Measurements from ENCODE around the gene DPYD.

DPYD gene

DNA sequence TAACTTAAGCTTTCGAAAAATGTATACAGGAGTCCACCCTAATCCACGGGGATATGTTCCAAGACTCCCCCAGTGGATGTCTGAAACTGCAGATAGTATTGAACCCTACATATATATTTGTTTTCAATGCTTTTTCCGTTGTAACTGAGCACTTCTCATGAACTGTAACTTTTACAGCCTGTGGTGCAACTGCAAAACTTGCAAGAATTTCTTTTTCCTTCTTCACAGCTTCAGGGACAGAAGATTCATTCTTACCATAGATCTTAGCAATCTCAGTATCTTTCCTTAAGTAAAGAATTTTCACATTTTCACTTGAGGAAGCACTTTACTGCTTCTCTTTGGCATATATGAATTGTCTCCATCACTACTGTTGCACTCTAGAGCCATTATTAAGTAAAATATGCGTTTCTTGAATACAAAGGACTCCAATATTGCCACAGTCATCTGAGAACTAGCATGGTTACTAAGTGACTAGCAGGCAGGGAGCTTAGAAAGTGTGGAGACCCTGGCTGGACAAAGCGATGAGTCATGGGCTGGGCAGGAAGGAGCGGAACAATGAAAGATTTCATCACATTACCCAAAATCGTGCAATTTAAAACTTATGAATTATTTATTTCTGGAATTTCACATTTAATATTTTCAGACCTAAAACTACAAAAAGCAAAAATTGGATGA is 14.1 kb downstream of the DPYD start:
- DNase-seq, result peak; percentile 89

DNA sequence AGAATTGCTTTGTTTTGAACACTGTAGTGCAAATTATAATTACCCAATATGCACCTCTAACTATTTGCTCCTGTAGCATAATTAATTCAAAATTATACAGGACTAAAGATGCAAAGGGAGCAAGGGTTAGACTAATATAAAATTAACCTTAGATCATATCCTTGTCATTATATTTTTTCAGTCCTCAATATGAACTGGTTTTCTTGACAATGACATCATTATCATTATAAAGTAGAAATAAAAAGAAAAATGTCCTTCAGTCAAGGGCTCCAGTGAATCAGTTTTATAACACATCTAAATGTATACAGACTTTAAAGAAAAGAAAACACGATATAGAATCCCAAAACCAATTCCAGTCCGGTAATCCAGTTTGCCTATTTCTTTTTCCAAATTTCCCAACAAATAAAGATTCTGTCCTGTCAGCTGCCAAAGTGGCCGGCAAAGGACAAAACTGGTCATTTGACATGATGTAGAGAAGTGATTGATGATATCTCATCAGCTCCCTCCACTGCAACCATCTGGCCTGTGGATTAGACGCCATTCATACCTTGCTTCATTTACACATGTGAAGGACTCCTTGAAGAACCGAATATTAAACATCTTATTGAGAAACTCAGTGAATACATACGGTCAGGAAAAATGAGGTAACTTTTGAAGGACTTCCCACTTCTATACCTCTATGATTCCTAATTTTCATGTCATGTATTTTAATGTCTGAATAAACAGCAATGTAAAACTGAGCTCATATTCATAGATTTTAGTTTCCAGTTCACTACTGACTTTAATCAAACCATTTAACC is 15.5 kb downstream of the DPYD start:
- no peak for DNase-seq

DNA sequence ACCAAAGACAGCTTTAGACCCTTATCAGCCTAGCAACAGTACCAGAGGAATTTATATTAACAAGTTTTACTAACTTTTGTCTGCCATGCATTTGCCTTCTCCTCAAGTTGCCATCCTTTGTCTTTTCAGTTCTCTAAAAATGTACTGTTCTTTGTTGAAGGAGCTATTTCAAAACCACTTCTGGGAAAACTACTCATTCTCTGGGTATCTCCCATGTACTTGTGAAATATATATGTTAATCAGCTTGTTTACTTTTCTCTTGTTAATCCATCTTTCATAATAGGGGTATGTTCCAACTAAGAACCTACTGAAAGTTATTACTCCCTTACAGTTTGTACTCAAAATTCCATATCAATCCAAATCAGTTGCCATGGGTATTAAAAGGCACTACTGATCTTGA is 16.3 kb downstream of the DPYD start:
- peak; percentile 33 for DNase-seq

DNA sequence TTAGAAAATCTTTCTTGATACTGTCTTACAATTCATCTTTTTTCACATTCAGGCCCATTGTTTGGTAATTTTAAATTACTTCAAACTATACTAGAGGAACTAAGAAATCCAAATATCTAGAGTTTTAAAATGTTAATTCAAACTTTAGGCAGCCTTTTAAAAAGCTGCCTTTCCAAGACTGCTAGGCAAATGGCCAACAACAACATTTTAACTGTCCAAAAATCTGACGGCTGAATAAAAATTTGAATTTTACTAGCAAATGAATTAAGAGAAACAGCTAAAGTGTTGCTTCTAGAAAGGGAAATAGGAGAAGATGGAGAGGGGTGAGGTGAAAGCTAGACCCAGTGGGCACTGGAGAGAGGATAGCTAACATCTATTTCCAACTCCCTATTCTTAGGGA is 17.2 kb downstream of the DPYD start:
- peak; percentile 38 for DNase-seq

DNA sequence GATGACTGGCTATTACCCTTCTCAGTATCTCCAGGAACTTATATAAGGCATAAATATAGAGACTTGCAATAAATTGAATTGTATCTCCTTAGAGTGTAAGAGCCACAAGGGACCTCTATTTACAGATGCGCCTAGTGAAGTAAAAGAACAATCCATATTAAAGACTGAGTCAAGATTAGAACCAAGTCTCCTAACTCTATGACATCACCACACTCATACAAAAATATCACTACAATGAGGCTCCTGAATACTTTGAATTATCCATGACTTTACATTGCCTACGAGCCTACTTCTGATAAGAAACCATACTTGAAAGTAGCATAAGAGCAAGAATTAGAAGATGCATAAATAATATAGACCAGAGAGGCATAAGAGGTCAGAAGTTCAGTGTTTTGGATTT is 18.8 kb downstream of the DPYD start:
- no peak for DNase-seq

DNA sequence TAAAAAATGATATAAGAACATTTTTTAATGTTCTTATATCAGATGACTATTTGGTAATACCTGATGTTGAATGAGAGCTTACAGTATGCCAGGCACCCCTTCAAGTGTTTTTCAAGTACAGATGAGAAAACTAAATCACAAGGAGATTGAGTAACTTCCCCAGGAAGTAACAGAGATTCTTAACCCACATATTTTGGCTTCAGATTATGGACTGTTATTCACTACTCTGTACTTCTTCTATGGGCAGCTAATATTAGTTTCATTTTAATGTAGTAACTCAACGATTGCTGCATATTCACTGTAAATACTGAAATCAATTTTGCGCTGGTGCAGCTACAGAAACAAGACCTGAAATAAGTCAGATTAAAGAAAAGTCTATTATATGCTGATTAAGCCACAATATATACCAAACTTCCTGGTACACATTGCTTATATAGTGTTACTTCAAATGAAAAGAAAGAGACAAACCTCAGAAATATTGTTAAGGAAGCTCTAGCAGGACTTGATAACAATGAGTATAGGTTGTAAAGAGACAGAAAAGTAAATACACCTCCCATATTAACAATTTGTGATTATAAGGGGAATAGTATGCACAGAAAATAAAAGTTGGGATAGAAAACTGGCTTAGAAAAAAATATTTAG is 19.7 kb downstream of the DPYD start:
- peak; percentile 50 for DNase-seq

DNA sequence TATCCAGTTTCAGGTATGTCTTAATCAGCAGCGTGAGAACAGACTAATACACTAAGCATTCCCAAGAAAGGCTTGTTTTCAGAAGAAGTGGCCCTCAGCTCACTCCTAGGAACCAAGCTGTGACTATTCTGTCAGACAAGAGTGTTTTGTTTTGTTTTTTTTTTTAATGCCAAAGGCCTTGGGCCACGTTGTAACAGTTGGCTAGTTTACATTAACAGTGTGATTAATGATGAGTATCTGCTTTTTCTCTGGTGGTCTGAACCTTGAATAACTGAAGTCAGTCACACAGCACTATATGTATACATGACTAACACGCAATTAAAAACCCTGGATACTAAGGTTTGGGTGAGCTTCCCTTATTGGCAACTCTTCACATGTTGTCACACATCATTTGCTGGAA is 21.9 kb downstream of the DPYD start:
- no peak for DNase-seq

DNA sequence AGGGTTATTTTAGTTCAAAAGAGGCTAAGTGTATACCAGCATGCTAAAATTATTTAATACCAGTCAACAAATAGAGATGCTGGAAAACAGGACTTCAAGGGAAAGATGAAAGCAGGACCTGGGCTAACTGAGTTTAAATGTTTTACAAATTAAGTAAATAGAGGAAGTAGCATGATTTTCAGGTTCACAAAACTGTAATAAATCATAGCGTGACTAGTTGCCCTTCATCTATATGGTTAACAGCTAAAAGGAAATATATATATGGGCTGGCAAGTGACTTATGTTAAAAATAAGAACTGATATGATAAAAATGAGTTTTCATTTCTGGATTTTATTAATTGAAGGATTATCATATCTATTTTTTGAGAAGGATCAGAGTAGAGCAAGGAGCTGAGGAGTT is 25.6 kb downstream of the DPYD start:
- no peak for DNase-seq

DNA sequence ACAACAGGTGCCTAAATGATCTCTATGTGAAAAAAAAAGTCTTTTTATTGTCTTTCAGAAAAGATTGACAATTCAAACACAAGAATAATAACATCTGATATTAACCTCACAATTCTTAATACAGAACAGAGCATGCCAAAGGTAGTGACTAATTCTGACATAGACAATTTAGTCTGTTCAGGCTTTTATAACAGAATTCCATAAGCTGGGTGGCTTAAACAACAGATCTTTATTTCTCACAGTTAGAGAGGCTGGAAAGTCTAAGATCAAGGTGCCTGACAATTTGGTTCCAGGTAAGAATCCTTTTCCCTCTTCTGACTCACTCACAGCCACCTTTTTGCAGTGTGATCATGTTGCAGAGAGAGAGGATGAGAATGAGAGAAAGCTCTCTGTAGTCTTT is 27.0 kb downstream of the DPYD start:
- DNase-seq, result peak; percentile 25

DNA sequence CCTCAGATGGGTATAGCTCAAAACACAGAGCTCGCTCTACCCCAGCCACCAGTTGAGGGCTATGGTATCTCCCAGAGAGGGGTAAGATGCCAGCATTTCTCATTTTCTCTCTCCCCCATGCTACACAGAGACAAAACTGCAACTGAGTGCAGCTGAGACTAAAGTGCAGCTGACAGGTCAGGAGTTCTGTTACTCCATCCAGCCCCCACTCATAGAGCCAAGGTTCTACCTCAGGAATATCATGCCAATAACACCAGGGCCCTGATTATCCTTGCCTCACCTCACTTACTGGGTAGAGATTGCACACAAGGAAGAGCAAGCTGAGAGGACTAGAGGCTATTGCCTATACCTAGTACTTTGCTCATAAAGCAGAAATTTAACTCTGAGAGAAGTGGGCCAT is 34.6 kb downstream of the DPYD start:
- no peak for DNase-seq

DNA sequence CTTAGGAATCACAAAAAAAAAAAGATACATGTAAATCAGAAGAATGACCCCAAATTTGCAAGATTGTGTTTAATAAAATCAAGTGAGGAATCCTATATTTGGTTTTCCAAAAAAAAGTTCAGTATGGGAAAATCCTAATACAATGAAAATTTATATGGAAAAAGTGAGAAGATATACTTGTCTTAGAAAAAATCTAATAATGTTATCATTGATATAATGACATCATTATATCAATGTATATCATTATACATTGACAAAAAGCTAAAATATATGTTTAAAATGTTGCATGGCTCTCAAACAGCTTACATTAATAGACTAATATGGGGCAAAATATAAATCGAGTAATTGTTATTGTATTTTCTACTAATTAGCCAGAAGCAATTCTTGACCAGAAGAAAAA is 37.0 kb downstream of the DPYD start:
- DNase-seq, result no peak

DNA sequence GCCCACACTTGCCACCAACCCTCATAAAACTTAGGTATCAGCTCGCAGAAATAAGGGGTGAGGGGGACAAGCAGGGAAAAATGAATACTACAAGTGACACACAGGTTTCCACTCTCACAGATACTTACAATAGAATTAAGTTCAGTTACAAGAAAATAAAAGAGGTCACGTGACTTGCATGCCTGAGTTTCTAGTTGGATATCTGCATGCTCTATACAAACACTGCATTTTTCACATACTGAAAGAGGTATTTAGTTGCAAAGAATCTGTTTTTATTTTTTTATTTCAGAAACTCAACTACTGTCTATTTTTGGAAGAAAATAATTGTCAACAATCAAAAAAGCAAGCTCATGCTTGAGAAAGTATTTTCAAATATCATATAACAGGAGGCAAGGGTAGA is 43.5 kb downstream of the DPYD start:
- no peak for DNase-seq

DNA sequence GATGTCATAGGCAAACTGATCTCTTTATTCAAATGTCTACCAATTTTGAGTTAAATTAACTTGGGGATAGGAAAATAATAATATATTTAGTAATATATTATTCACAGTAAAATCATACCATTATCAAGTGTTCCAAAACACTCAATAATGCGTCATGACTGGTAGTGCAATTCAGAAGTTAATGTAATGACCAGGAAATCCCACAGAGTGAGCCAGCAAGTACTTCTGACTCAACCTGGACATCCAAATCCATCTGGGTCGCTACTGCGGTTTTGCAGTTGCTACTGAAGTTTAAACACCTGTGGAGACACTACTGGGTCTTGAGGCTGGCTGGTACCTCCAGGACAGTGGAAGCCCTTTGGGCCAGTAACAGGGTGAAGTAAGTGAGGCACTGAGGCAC is 44.8 kb downstream of the DPYD start:
- peak; percentile 27 for DNase-seq

DNA sequence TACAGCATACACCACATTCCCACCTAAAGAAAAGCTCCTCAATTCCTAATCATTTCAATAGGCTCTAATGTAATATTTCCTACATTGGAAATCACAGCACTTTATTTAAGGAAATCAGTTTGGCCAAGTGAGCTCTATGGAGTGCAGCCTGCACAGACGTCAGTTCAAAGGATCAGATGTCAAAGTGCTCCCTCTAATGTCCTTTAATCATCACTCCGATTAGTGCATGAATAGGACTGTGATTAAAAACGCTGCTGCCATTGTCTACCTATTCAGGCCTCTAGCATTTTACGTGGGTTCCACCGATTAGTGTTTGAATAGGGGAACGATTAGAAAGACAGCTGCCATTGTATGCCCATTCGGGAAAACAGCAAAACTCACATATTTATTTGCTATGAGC is 50.2 kb downstream of the DPYD start:
- DNase-seq, result no peak

DNA sequence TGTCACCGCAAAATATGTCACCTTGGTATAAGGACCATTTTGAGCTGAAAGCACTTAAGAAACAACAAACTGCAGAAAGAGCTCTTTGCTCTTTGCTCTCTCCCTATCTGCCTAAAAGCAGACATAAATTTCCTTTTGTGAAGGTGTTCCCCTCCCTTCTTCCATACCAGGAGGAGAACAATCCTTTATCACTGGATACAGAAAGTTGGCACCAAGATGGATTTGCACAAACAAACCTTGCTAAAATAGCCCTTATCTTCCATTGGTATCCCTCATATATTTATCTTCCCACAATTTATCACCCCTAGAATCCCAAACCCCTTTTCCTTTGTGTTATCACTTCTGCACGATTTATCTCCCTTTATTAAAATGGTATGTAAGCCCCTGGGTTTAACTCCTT is 51.4 kb downstream of the DPYD start:
- no peak for DNase-seq

DNA sequence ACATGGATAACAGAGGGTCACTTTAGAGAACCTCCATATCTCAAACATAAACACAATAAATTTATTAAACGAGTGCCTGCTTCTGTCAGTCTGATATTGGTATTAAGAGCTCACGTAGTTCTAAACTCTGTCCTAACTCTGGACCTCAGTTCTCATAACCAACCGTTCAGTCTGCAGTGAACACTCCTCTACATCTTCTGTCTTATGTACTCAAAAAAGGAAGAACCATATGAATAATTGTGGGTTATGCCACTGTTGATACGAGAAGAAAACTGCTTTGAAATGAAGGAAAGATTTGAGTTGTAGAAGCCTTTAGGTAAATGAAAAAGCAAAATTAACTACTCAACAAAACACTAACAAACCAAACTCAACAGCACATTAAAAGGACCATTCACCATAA is 53.7 kb downstream of the DPYD start:
- no peak for DNase-seq

DNA sequence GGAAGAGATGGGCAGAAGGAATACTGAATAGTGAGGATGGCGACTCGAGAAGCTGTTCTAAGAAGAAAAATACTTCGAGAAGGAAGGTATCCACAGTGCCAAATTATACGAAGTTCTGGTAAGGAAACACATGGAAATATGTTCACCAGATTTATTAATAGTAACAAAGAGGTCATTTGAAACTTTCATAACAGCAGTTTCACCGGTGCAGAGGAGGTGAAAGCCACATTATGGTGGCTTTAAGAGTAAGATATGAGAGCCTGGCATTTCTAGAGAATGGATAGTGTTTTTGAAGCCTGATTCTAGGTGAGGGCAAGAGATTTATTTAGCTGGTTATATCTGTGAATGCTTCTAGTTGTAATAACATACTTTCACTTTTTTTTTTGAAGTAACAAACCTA is 56.2 kb downstream of the DPYD start:
- no peak for DNase-seq

DNA sequence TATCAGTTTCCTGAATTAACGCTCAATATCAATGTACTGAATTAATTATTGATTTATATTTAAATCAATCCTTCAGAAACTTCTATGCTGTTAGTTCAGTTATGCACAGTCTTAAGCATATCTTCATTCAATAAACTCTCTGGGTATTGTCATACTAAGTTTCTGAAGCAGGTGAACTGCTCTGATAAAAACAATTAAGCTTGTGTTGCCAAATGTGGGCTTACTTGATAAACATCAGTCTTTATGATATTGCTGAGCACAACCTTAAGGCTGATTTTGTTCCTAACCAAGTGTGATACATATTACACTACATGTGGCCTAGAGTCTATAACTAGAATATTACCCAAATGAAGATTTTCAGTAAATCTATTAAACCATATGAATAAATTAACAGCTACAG is 67.6 kb downstream of the DPYD start:
- DNase-seq, result no peak

DNA sequence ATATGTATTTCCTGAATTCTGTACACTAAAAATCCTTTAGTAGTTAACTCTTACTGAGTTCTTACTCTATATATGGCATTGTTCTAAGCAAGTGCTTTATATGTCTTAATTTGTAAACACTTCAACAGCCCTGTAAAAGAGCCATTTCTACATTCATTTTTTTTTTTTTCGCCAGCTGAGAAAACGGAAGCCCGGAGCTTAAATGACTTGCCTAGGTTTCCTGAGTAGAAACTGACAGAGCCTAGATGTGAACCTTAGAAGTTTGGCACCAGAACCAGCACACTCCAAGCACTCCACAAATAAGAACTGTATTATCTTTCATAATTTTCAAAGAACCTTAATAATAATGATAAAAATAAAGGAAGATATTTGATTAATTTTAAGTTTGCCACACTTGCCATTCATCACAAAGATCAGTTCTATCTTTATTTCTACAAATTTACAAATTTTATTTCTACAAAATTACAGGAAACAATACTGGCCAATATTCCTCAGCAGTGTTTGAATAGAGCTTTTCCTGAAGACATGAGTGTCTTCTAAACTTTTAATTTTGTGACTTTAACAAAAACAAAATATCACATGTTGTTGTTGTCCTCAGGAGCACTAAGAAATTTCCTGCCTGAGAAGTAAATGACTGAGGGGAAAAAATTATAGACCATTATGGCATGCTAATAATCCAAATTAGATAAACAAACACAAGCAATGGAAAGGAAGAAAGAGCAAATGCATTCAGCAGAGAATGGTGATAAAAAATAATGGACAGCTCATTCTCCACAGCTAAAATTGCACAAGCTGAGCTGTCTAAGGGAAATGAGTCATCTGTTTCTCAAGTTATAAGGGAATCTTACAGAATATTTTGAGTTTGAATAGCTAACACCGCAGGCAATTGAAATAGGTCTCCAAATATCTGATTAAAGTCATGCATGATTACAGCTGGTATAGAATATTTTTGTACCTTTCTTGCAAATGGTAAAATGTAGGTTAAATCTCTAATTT is 71.2 kb downstream of the DPYD start:
- DNase-seq, result peak; percentile 83

DNA sequence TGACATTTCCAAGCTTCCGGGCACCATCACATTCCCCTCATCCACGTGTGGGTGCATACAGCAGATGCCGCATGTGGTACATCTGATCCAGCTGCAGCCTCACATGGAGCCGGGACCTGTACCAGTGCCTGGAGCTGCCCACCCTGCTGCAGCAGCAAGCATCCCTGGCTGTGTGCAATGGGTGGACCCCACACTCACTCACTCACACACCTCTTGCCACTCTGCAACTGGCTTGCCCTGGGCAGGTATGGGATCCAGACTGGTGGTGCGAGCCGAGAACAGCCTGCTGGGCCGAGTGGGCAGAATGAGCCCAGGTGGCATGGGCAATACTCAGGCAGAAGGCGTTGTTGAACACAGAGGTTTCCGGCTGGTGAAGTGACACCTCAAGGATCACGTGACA is 75.0 kb downstream of the DPYD start:
- no peak for DNase-seq

DNA sequence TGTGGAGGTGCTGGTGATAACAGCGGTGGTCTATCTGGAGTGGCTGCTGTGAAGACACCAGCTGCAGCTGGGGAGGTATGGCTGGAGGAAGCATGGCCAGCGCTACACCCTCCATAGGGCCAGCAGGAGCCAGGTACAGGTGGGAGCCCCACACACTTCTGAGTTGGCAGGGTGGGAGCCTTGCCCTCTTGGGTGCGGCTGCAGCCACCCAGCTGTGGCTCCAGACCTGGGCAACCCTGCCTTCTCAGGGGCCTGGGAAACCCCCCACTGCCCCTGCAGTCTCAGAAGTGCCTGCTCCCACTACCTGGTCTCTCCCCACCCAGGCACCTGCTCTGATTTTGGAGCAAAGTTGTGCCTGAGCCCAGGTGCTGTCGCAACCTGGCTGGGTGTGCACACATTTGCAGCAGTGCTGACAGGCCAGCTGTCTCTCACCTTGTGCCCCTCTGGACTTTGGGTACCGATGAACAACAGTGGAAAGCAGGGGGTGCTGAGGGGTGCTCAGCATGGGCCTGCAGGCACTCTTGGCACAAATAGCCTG is 76.2 kb downstream of the DPYD start:
- no peak for DNase-seq

DNA sequence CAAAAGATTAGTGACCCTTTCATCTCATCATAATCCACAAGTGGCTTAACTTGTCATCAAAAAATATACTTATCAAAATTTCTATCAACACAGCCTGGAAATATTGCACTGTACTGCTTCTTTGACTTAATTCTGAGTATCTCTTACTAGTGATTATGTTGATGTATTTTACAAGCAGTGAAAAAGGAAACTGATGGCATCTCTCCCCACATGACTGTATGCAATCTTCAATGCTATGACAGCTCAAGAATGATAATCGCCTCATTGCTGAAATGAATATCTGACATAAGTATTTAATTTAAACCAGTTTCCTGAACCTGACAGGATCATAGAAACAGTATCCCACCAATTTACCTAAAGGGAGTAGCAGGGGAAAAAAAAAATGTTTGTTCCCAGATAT is 79.5 kb downstream of the DPYD start:
- DNase-seq, result no peak

DNA sequence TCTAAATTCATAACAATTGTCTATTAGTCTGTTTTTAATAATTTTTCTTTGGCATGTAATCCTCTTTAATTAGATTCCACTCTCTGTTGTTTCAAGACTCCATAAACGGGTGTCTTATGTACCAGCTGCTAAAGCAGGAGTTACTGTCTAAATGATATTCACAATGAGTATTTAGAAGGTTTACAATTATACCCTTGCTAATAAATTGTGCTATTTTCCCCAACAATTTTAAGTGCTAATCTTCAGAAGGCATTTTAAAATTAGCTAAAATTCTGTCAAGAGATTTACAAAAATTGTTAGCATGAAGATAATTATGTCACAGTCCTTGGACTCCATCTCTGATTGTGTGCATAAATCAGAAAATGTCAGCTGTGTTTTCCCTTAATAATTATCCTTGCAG is 83.7 kb downstream of the DPYD start:
- DNase-seq, result no peak
